CD4-positive, CD25-positive, alpha-beta regulatory T cell (primary cell): ENCODE measurements around the gene PCED1B. TPM values are rescaled to one million over a fixed set of nuclear protein-coding genes. Genes with fewer than 3 reads are reported as not detected.

Experiments
- ATAC-seq, 2 donors: fragments of 150-1000 bp; cut with Tn5 transposase; one replicate each; pipeline ENCODE4 v1.10.0; 2021; ENCODE audit warnings: low read depth in 2 of 2, moderate number of reproducible peaks in 2 of 2, moderate library complexity in 1 of 2
- DNase-seq, 3 donors: peaks; one replicate each; pipeline versions ENCODE4 v3.0.0 to v3.0.0-alpha.2; 2012 to 2022; ENCODE audit warnings: mixed read lengths in 1 of 3
- H3K27ac ChIP-seq: one replicate; pipeline ENCODE4 v1.7.0; 2013; ENCODE audit warnings: mild to moderate bottlenecking, low read length; ENCODE audit not compliant: insufficient read depth, poor library complexity, severe bottlenecking
- H3K27me3 ChIP-seq: one replicate; pipeline ENCODE4 v1.7.0; 2013; ENCODE audit warnings: low read length; ENCODE audit not compliant: control insufficient read depth, insufficient read depth
- H3K36me3 ChIP-seq: one replicate; pipeline ENCODE4 v1.7.0; 2013; ENCODE audit warnings: mild to moderate bottlenecking, low read length, moderate library complexity; ENCODE audit not compliant: control insufficient read depth, insufficient read depth
- H3K4me1 ChIP-seq: 2 replicates; pipeline ENCODE4 v1.7.0; 2013; ENCODE audit warnings: mild to moderate bottlenecking, low read length; ENCODE audit not compliant: insufficient read depth, control insufficient read depth, poor library complexity, severe bottlenecking
- H3K4me3 ChIP-seq: one replicate; pipeline ENCODE4 v1.7.0; 2013; ENCODE audit warnings: low read depth, mild to moderate bottlenecking, low read length, moderate library complexity
- H3K9me3 ChIP-seq, 2 experiments: 1 replicate in 1 of 2; 2 replicates in 1 of 2; pipeline ENCODE4 v1.7.0; 2013; ENCODE audit warnings: low read length in 2 of 2, mild to moderate bottlenecking in 1 of 2, moderate library complexity in 1 of 2; ENCODE audit not compliant: control insufficient read depth in 2 of 2
- H3K27ac Mint-ChIP-seq, 3 donors: one replicate each; pipeline ENCODE4 v1.8.0; 2020 to 2022; ENCODE audit warnings: mild to moderate bottlenecking in 3 of 3, mixed read lengths in 3 of 3, moderate library complexity in 2 of 3
- H3K27me3 Mint-ChIP-seq: one replicate; pipeline ENCODE4 v1.8.0; 2022; ENCODE audit warnings: mild to moderate bottlenecking, mixed read lengths
- H3K36me3 Mint-ChIP-seq: one replicate; pipeline ENCODE4 v1.8.0; 2020; ENCODE audit warnings: mixed read lengths
- H3K4me1 Mint-ChIP-seq, 4 donors: one replicate each; pipeline ENCODE4 v1.8.0; 2020 to 2022; ENCODE audit warnings: mixed read lengths in 4 of 4, mild to moderate bottlenecking in 1 of 4
- H3K4me3 Mint-ChIP-seq, 4 donors: one replicate each; pipeline ENCODE4 v1.8.0; 2020 to 2022; ENCODE audit warnings: mild to moderate bottlenecking in 4 of 4, mixed read lengths in 4 of 4, moderate library complexity in 3 of 4
- H3K9me3 Mint-ChIP-seq, 7 donors: one replicate each; pipeline ENCODE4 v1.8.0; 2020 to 2022; ENCODE audit warnings: mixed read lengths in 7 of 7, mild to moderate bottlenecking in 3 of 7, moderate library complexity in 2 of 7
- polyA plus RNA-seq, 4 donors: library from polyadenylated mRNA; unstranded; fragments of 300-500 nt; fragmentation: Illumina TruSeq; gene quantifications; one replicate each; pipeline ENCODE4 v1.2.3, GENCODE V29; 2021
- total RNA-seq: library from RNA; stranded (reverse); gene quantifications from one replicate; pipeline ENCODE4 v1.2.3, GENCODE V29; 2022

PCED1B gene
- total and polyA plus RNA-seq, 5 donors from 2014 or later: 56.7 to 74.5 (median 64.9) TPM

DNA sequence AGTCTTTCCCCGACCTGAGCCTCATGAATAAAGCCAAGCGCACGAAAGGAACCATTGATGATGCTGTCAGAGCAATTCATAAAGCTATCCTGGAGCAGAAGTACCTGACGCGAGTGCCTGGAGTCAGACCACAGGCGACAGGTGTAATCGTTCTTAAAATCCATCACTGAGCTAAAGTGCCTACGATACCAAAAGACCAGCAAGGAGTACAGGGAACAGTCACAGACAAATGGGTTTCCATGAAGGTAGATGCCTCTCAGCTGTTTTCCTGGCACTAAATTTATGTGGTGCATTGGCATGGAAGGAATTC lies 1.4 kb upstream of the PCED1B start:
- no peaks in the 10 kb centered on the region for H3K27me3 Mint-ChIP-seq
- H3K4me1 Mint-ChIP-seq: peaks cover 24 to 60% (median 48%) of the 10 kb centered on the region in 4 donors
- H3K9me3 Mint-ChIP-seq: peaks cover 0 to 3% (median 0%) of the 10 kb centered on the region in 7 donors
- H3K27ac Mint-ChIP-seq: peak overlapping the region in 2 of 3 donors; percentile 51 to 97
- Histone ChIP-seq H3K27ac (no peak overlapping the region), H3K4me3 (peak overlapping the region; percentile 93), H3K36me3 (no peaks in the 10 kb centered on the region), H3K27me3 (no peaks in the 10 kb centered on the region), H3K4me1 (peaks cover 43% of the 10 kb centered on the region), H3K9me3 (no peaks in the 10 kb centered on the region)
- H3K36me3 Mint-ChIP-seq: no peaks in the 10 kb centered on the region
- peak overlapping the region; percentile 90 to 96 (median 94) for H3K4me3 Mint-ChIP-seq
- no peak for ATAC-seq
- DNase-seq: no peak

DNA sequence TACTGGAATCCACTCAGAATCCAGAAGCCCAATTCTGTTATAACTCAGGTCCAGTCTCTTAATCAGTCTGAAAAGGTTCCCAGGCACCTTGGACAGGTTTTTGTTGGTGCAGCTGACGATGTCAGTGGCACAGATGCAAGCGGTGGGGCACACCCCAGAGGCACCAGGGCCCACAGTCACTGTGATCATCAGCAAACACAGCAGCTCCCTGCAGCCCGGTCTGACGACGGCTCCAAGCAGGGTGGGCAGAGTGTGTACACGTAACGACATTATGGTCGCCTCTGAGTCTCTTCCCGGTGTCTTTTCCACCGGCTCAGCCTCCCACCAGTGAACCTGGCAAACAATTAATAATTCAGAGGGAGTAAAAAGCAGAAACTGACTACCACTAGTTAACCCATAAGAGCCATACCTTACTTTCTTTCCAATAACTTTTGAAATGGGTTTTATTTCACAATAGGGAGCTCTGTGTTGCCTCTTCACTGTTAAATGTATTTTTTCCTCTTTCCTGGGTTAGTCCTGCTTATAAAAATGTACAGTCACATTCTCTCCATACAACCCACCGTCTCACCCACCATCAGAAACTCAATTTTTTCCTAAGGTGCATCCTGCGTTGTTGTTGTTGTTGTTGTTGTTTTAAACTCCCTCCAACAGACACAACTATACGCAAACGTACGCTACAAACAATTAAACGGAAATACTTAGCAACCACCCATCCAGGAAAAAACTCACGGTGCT lies 521 bp upstream of the PCED1B start:
- ATAC-seq: peak; percentile 55 to 59
- peak overlapping the region; percentile 80 to 97 (median 89) for H3K27ac Mint-ChIP-seq
- peaks cover 0 to 3% (median 0%) of the 10 kb centered on the region in 7 donors for H3K9me3 Mint-ChIP-seq
- no peaks in the 10 kb centered on the region for H3K27me3 Mint-ChIP-seq
- peak; percentile 7 to 61 (median 26) for DNase-seq
- Histone ChIP-seq H3K27ac (peak overlapping the region; percentile 47), H3K27me3 (no peaks in the 10 kb centered on the region), H3K36me3 (no peaks in the 10 kb centered on the region), H3K4me3 (peak overlapping the region; percentile 93), H3K4me1 (peaks cover 51% of the 10 kb centered on the region), H3K9me3 (no peaks in the 10 kb centered on the region)
- no peaks in the 10 kb centered on the region for H3K36me3 Mint-ChIP-seq
- peak overlapping the region; percentile 90 to 96 (median 94) for H3K4me3 Mint-ChIP-seq
- H3K4me1 Mint-ChIP-seq: peaks cover 24 to 69% (median 57%) of the 10 kb centered on the region in 4 donors

DNA sequence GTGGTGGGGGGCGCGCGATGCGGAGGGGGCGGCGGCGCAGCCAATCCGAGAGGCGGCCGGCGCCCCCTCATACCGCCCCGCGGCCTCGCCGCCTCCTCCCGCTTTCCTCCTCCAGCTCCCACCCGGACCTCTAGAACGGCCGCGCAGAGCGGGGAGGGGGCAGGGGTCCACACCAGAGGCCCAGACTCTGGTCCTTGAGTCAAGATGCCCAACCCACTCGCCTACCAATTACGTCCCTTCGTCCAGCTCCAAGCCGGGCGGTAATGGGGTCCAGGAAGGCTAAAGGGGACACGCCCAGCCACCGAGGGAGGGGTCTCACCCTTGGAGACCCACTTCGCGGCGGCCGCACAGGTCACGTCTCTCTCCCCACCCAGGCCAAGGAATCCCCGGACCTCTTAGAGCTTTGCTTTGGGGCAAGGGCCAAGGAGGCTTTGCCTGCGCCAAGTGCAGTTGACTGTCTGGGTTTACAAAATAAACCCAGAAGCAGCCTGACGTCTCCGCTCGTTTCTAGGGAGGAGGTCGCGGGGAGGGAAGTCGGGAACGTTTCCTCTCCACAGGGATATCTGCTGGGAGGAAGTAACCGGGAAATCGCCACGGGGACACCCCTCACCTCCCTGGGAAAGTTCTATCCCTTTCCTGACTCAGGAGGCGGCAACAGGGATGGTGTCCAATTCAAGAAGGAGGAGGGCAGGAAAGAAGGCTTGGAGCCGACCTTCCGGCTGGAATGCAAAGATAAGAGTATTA lies 732 bp downstream of the PCED1B start:
- peak overlapping the region; percentile 75 for H3K27ac ChIP-seq
- peak overlapping the region; percentile 88 to 98 (median 95) for H3K27ac Mint-ChIP-seq
- H3K4me1 Mint-ChIP-seq: peaks cover 32 to 81% (median 67%) of the 10 kb centered on the region in 4 donors
- no peaks in the 10 kb centered on the region for H3K36me3 ChIP-seq
- H3K27me3 ChIP-seq: no peaks in the 10 kb centered on the region
- H3K4me3 ChIP-seq: peak overlapping the region; percentile 89
- H3K4me1 ChIP-seq: peaks cover 64% of the 10 kb centered on the region
- peak overlapping the region; percentile 94 to 98 (median 98) for H3K4me3 Mint-ChIP-seq
- DNase-seq (peak; percentile 9 to 51 (median 29)), ATAC-seq (peak; percentile 25 to 29)
- H3K36me3 Mint-ChIP-seq: no peaks in the 10 kb centered on the region
- peaks cover 0 to 3% (median 0%) of the 10 kb centered on the region in 7 donors for H3K9me3 Mint-ChIP-seq
- H3K27me3 Mint-ChIP-seq: no peaks in the 10 kb centered on the region
- no peaks in the 10 kb centered on the region for H3K9me3 ChIP-seq

DNA sequence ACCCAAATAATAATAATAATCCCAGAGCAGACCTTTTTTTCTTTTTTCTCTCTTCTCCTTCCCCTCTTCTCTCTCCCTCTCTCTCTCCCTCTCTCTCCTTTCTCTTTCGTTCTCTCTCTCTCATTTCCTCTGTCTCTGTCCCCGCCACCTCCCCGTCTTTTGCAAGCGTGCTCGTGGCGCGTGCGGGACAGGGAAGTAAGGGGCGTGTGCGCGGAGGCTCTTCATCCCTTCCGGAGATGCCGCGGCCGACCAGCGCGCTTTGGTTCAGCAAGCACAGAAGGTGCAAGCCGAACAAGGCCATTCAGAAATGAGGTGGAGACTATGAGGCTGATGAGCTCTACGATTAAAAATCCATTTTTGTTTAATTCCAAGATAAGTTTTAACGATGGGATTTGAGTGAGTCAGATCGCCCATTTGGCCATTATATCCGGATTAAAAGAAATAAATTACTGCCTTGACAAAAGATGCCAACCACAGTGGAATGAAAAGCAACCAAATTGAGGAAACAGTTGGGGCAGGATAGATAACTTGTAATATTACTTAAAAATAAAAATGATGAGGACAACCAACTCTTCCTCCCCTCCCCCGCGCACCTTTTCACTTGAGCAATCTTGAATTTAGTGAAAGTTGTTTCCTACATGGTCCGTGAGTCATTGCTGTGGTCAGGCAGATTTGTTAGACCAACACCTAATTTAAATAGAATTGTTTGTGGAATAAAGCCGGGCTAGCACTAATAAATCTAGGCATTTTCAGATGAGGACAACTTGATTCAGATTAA lies 1.5 kb downstream of the PCED1B start:
- no peaks in the 10 kb centered on the region for H3K36me3 Mint-ChIP-seq
- peak overlapping the region; percentile 94 to 98 (median 98) for H3K4me3 Mint-ChIP-seq
- no peaks in the 10 kb centered on the region for H3K27me3 ChIP-seq
- H3K27ac Mint-ChIP-seq: peak overlapping the region; percentile 88 to 98 (median 95)
- no peaks in the 10 kb centered on the region for H3K27me3 Mint-ChIP-seq
- peak; percentile 33 to 76 (median 37) for DNase-seq
- H3K27ac ChIP-seq: peak overlapping the region; percentile 75
- peak overlapping the region; percentile 89 for H3K4me3 ChIP-seq
- peaks cover 72% of the 10 kb centered on the region for H3K4me1 ChIP-seq
- H3K4me1 Mint-ChIP-seq: peaks cover 35 to 89% (median 75%) of the 10 kb centered on the region in 4 donors
- no peaks in the 10 kb centered on the region for H3K36me3 ChIP-seq
- no peaks in the 10 kb centered on the region for H3K9me3 ChIP-seq
- no peak for ATAC-seq
- peaks cover 0 to 3% (median 0%) of the 10 kb centered on the region in 7 donors for H3K9me3 Mint-ChIP-seq

DNA sequence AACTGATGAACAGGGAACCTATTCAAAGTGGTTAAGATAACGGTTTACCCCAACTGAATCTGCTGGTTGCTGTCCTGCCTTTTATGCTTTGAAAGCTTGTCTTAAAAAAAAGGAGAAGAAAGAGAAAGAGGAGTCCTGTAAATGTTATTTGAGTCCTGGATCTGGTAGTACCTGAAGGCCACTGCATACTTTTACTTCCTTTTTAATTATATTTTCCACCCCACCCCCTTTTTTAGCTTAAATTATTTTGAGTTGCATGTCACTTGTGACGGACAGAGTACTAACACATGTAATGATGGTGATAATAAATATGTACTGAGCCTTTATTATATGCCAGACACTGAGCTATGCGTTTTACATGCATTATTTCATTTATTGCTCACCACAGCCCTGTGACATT lies 2.9 kb downstream of the PCED1B start:
- Histone ChIP-seq H3K4me3 (peak overlapping the region; percentile 89), H3K27ac (peak overlapping the region; percentile 75), H3K4me1 (peaks cover 71% of the 10 kb centered on the region), H3K9me3 (no peaks in the 10 kb centered on the region), H3K36me3 (no peaks in the 10 kb centered on the region), H3K27me3 (no peaks in the 10 kb centered on the region)
- peaks cover 0 to 3% (median 0%) of the 10 kb centered on the region in 7 donors for H3K9me3 Mint-ChIP-seq
- no peak for ATAC-seq
- H3K4me3 Mint-ChIP-seq: peak overlapping the region in 3 of 4 donors; percentile 34 to 98 (median 70)
- no peak for DNase-seq
- H3K27ac Mint-ChIP-seq: peak overlapping the region; percentile 60 to 98 (median 96)
- H3K27me3 Mint-ChIP-seq: no peaks in the 10 kb centered on the region
- H3K36me3 Mint-ChIP-seq: no peaks in the 10 kb centered on the region
- H3K4me1 Mint-ChIP-seq: peaks cover 35 to 88% (median 72%) of the 10 kb centered on the region in 4 donors

DNA sequence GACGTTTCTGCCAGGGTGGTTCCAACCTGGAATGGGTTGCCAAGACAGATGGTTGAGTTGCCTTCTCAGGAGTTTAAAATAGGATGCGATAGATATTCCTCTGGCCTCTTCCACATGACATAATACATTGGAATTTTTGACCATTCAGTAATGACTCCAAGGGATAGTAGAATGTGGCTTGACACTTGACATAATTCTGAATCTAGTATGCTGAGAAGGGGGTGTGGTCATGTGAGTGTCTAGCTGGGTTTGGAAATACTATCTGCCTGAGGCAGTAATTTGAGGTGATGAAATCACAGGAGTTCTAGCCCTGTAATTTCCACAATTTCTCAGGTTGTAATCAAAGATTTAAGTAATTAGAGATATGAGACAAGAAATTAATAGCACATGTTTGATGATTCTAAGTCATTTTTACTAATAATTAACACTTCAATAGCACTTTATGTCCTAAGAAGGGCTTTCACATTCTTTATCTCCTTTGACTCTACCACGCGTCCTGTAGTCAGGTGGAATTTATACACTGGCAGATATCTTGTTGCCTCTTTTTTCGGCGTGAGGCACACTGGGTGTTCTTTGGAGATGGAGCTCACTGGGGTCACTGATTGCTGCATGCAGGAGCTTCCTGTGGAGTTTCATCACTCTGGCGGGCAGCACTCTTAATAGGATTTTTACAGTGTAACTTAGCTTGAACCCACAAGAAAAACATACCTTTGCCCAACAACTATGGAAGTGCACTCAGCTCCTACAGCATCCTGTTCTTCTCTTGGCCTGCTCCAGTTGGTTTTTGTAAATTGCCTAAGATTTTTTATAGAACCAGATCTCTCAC lies 3.6 kb downstream of the PCED1B start:
- peak overlapping the region; percentile 4 to 98 (median 60) for H3K27ac Mint-ChIP-seq
- peak overlapping the region in 3 of 4 donors; percentile 34 to 98 (median 40) for H3K4me3 Mint-ChIP-seq
- H3K36me3 Mint-ChIP-seq: no peaks in the 10 kb centered on the region
- peaks cover 64% of the 10 kb centered on the region for H3K4me1 ChIP-seq
- DNase-seq (no peak), ATAC-seq (no peak)
- H3K4me1 Mint-ChIP-seq: peaks cover 35 to 81% (median 65%) of the 10 kb centered on the region in 4 donors
- peaks cover 0 to 3% (median 0%) of the 10 kb centered on the region in 7 donors for H3K9me3 Mint-ChIP-seq
- H3K4me3 ChIP-seq: peak overlapping the region; percentile 89
- H3K9me3 ChIP-seq: no peaks in the 10 kb centered on the region
- no peaks in the 10 kb centered on the region for H3K27me3 ChIP-seq
- no peaks in the 10 kb centered on the region for H3K36me3 ChIP-seq
- H3K27ac ChIP-seq: peak overlapping the region; percentile 75
- H3K27me3 Mint-ChIP-seq: no peaks in the 10 kb centered on the region
